Stromal cell of bone marrow (primary cell): ENCODE data around the gene OSER1.
A peak's percentile ranks its signal among the peaks of the same experiment; 100 is the strongest.
"Not testable (repeated sequence)": the region's sequence is repeated elsewhere in the genome, so short reads cannot be mapped to it uniquely, and the experiment has no call there.

Experiments used
- DNase-seq: peaks from one replicate; pipeline ENCODE4 v3.0.0-alpha.2; 2012; ENCODE audit warnings: low read depth

OSER1 gene

GRCh38 chr20:44210406-44211176 is at the start of gene OSER1:
Gene OSER1 (minus strand): TSS chr20:44210771. CDS start chr20:44206957, 3,814 bp downstream.
- DNase-seq, result peak; percentile 95

- DNase-seq, result no peak
Measured at GRCh38 chr20:44258226-44258890, 47.8 kb upstream of the OSER1 start.

GRCh38 chr20:44256961-44257360 is 46.4 kb upstream of the OSER1 start:
- DNase-seq, result no peak

GRCh38 chr20:44255942-44256341 is 45.4 kb upstream of the OSER1 start:
- no peak for DNase-seq

GRCh38 chr20:44254073-44254472 is 43.5 kb upstream of the OSER1 start:
- no peak for DNase-seq

GRCh38 chr20:44253528-44253927 is 43.0 kb upstream of the OSER1 start:
- no peak for DNase-seq

GRCh38 chr20:44251284-44251683 is 40.7 kb upstream of the OSER1 start:
- DNase-seq, result no peak

GRCh38 chr20:44248410-44248759 is 37.8 kb upstream of the OSER1 start:
- DNase-seq, result no peak

- DNase-seq, result peak; percentile 6
Measured at GRCh38 chr20:44247586-44248409, 37.2 kb upstream of the OSER1 start.

- no peak for DNase-seq
Measured at GRCh38 chr20:44247131-44247571, 36.6 kb upstream of the OSER1 start, which contains the start of gene GDAP1L1. Gene GDAP1L1 (plus strand): TSS chr20:44247308. CDS start chr20:44247335, 27 bp downstream.

GRCh38 chr20:44245977-44246376 is 35.4 kb upstream of the OSER1 start:
- no peak for DNase-seq

GRCh38 chr20:44241796-44242195 is 31.2 kb upstream of the OSER1 start:
- no peak for DNase-seq

- not testable (repeated sequence) for DNase-seq
Measured at GRCh38 chr20:44236840-44237239, 26.3 kb upstream of the OSER1 start.

GRCh38 chr20:44235702-44236101 is 25.1 kb upstream of the OSER1 start:
- no peak for DNase-seq

GRCh38 chr20:44234566-44235317 is 24.2 kb upstream of the OSER1 start:
- no peak for DNase-seq

- DNase-seq, result no peak
Measured at GRCh38 chr20:44233436-44234016, 23.0 kb upstream of the OSER1 start.

- not testable (repeated sequence) for DNase-seq
Measured at GRCh38 chr20:44232469-44232856, 21.9 kb upstream of the OSER1 start.

GRCh38 chr20:44231713-44232468 is 21.3 kb upstream of the OSER1 start:
- DNase-seq, result no peak

GRCh38 chr20:44231193-44231592 is 20.6 kb upstream of the OSER1 start:
- DNase-seq, result no peak

- DNase-seq, result no peak
Measured at GRCh38 chr20:44228465-44229258, 18.1 kb upstream of the OSER1 start.
